H1 (cell line): ENCODE results near the gene GAMT.

Experiments
- BACH1 ChIP-seq: IDR thresholded peaks from 2 replicates; pipeline ENCODE4 v1.6.1; 2012; ENCODE audit warnings: low read length, improper control_type of control experiment
- BCL11A ChIP-seq, 2 experiments: IDR thresholded peaks; one replicate each; pipeline ENCODE4 v1.6.1; 2011; ENCODE audit warnings: low read depth in 2 of 2, low read length in 2 of 2, mild to moderate bottlenecking in 2 of 2
- CTCF ChIP-seq, 3 experiments: IDR thresholded peaks; 1 replicate in 2 of 3; 2 replicates in 1 of 3; pipeline versions ENCODE4 v1.5.1 to v1.6.1; 2011; ENCODE audit warnings: low read length in 3 of 3, mild to moderate bottlenecking in 3 of 3, inconsistent platforms in 2 of 3, low read depth in 1 of 3, moderate library complexity in 1 of 3; ENCODE audit not compliant: insufficient read depth in 1 of 3; ENCODE audit errors: control extremely low read depth in 1 of 3
- EP300 ChIP-seq, 2 experiments: IDR thresholded peaks; 1 replicate in 1 of 2; 2 replicates in 1 of 2; pipeline ENCODE4 v1.6.1; 2011 to 2012; ENCODE audit warnings: low read depth in 2 of 2, low read length in 2 of 2, mild to moderate bottlenecking in 2 of 2, borderline replicate concordance in 1 of 2, inconsistent platforms in 1 of 2, moderate library complexity in 1 of 2
- GABPA ChIP-seq: IDR thresholded peaks from 2 replicates; pipeline ENCODE4 v1.6.1; 2011; ENCODE audit warnings: mild to moderate bottlenecking, low read length, moderate library complexity, borderline replicate concordance; ENCODE audit not compliant: insufficient read depth
- KDM1A ChIP-seq: fragments of 200-600, 300-600 bp; sonication (generic); IDR thresholded peaks from 2 replicates; pipeline ENCODE4 v1.7.1; 2016; ENCODE audit warnings: mild to moderate bottlenecking, low read length, borderline replicate concordance
- POLR2A ChIP-seq, 2 experiments: IDR thresholded peaks; 1 replicate in 1 of 2; 2 replicates in 1 of 2; pipeline ENCODE4 v1.6.1; 2011; ENCODE audit warnings: low read depth in 2 of 2, low read length in 2 of 2, mild to moderate bottlenecking in 2 of 2; ENCODE audit errors: control extremely low read depth in 1 of 2
- TF ChIP-seq, protein P1 (sequence below): IDR thresholded peaks from 2 replicates; pipeline ENCODE4 v1.6.1; 2011; ENCODE audit warnings: low read depth, mild to moderate bottlenecking, low read length; ENCODE audit not compliant: insufficient read depth

- no peak for TF ChIP-seq CTCF (IDR thresholded peaks at IDR 0.05; ENCODE audit: control extremely low read depth in 1 of 3, insufficient read depth in 1 of 3, low read depth in 1 of 3, low read length in 3 of 3)
- TF ChIP-seq GABPA: no peak
- TF ChIP-seq BCL11A (IDR thresholded peaks at IDR 0.05; ENCODE audit: low read depth in 2 of 2, low read length in 2 of 2): no peak
- no peak for TF ChIP-seq POLR2A (IDR thresholded peaks at IDR 0.05; ENCODE audit: control extremely low read depth in 1 of 2, low read depth in 2 of 2, low read length in 2 of 2)
- no peak for TF ChIP-seq BACH1
- TF ChIP-seq EP300 (IDR thresholded peaks at IDR 0.05; ENCODE audit: borderline replicate concordance in 1 of 2, low read depth in 2 of 2, low read length in 2 of 2): no peak
- no peak for TF ChIP-seq KDM1A
- TF ChIP-seq, protein P1, sequence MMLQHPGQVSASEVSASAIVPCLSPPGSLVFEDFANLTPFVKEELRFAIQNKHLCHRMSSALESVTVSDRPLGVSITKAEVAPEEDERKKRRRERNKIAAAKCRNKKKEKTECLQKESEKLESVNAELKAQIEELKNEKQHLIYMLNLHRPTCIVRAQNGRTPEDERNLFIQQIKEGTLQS: no peak
Observed at GRCh38 chr19:1370579-1371361, 30.6 kb downstream of the GAMT start.
